ENCODE results near the gene DMTF1. TPM values are rescaled to one million over a fixed set of nuclear protein-coding genes. Genes with fewer than 3 reads are reported as not detected.

DMTF1 gene
- total and polyA plus RNA-seq, 10 of the 15 experiments (the other 5 are each of a cell fraction or from before 2014, with no cell fraction given), result 24.3 to 191 (median 72.0) TPM

- TF ChIP-seq RAD21 (IDR thresholded peaks at IDR 0.05; ENCODE audit: insufficient read depth, low read depth, low read length), result no peak
- no peak for TF ChIP-seq TCF7 (IDR thresholded peaks at IDR 0.05; ENCODE audit: borderline replicate concordance)
These were observed 816 bp downstream of the DMTF1 start (continued) for GRCh38 chr7:87152897-87153641.

GRCh38 chr7:87154166-87154565 lies 1.9 kb downstream of the DMTF1 start:
- DNase-seq (ENCODE audit: low read depth, low spot score) (no peak), ATAC-seq (no peak), FAIRE-seq (no peak)
- peaks cover 0 to 3% of the 10 kb centered on the region in 2 experiments; a peak in 1 of 4 replicates for H3K36me3 ChIP-seq (ENCODE audit: control insufficient read depth in 2 of 2, insufficient read depth in 2 of 2, low read length in 1 of 2)
- ChIA-PET SMC1A (ENCODE audit: uncharacterized antibody, unreplicated experiment) (interaction anchor here (0.8 to 7.7 kb wide), 14 partner anchors 8 to 212 kb away, joined by 3 to 112 read pairs (median 5); partner anchors contain the start of gene TMEM243), RAD21 (ENCODE audit: unreplicated experiment) (interaction anchor here (1.0 to 6.0 kb wide), 9 partner anchors 9 to 191 kb away, joined by 3 to 153 read pairs (median 4); partner anchors contain the start of gene TMEM243), CTCF (interaction anchor here (1.0 to 6.8 kb wide), 12 partner anchors 10 to 83 kb away, joined by 3 to 24 read pairs (median 4); partner anchors contain the start of gene TMEM243), POLR2A (interaction anchor here (0.7 to 10.2 kb wide), 6 partner anchors 9 to 70 kb away, joined by 3 to 215 read pairs (median 4); partner anchors contain the start of gene TMEM243)
- intact Hi-C loops (cut with micrococcal nuclease; ENCODE audit: unreplicated experiment) (loop anchor here (5.0 to 10.0 kb wide), 4 partner anchors 263 to 1061 kb away; partner anchors contain the start of genes DBF4 and SLC25A40), in situ Hi-C loops (cut with MboI) (no loop called here)
- peak overlapping the region; percentile 91 for H3K4me3 ChIP-seq
- peak overlapping the region; percentile 97 for H3K9ac ChIP-seq (ENCODE audit: control insufficient read depth, insufficient read depth, low read length)
- peaks cover 6% of the 10 kb centered on the region; the same call in 1 of the 2 replicates for H3K4me1 ChIP-seq (ENCODE audit: control insufficient read depth, insufficient read depth, low read length)
- no peaks in the 10 kb centered on the region for H3K9me3 ChIP-seq (replicated peaks; ENCODE audit: control insufficient read depth, insufficient read depth, low read length)
- H2AFZ ChIP-seq (ENCODE audit: control insufficient read depth, low read depth, low read length), result no peak overlapping the region
- no TSS peak for BruUV-seq (replicated peaks)
- H3K27ac ChIP-seq (ENCODE audit: control insufficient read depth, insufficient read depth), result peak overlapping the region; percentile 99
- H3K4me2 ChIP-seq (ENCODE audit: control insufficient read depth, insufficient read depth), result peak overlapping the region; percentile 72
- no peaks in the 10 kb centered on the region for H3K27me3 ChIP-seq (replicated peaks in 1 of 2; ENCODE audit: control insufficient read depth in 2 of 2, insufficient read depth in 2 of 2, low read length in 1 of 2)
- no peaks in the 10 kb centered on the region; the same call in 1 of the 2 replicates for H4K20me1 ChIP-seq (ENCODE audit: control insufficient read depth, insufficient read depth)
- H3K79me2 ChIP-seq (ENCODE audit: control insufficient read depth, insufficient read depth, low read length), result peaks cover 76% of the 10 kb centered on the region
- 0% methylated on average over 2 of the region's 2 CpGs for WGBS (ENCODE audit: insufficient coverage, insufficient replicate concordance, low lambda C conversion rate, missing lambda C conversion rate)
- TF ChIP-seq NR2F1 (conservative IDR thresholded peaks at IDR 0.05) (no peak), MEF2B (IDR thresholded peaks at IDR 0.05; ENCODE audit: partially characterized antibody, poor library complexity, severe bottlenecking) (no peak), EED (IDR thresholded peaks at IDR 0.05; ENCODE audit: low read depth) (no peak), NKRF (conservative IDR thresholded peaks at IDR 0.05) (no peak), HDAC2 (IDR thresholded peaks at IDR 0.05) (no peak), GATAD2B (conservative IDR thresholded peaks at IDR 0.05; ENCODE audit: low read depth) (no peak), PAX8 (IDR thresholded peaks at IDR 0.05) (no peak), YBX1 (IDR thresholded peaks at IDR 0.05) (no peak), SUPT20H (IDR thresholded peaks at IDR 0.05; ENCODE audit: borderline replicate concordance, control insufficient read depth, low read depth, low read length) (no peak), PRDM15 (CRISPR knock-in tag; IDR thresholded peaks at IDR 0.05) (no peak), MYC (IDR thresholded peaks at IDR 0.05; ENCODE audit: insufficient read depth, insufficient read length, insufficient replicate concordance, low read length, severe bottlenecking) (no peak)

All from GM12878 (cell line).